ENCODE results near the gene SYTL4. TPM values are rescaled to one million over a fixed set of nuclear protein-coding genes. Genes with fewer than 3 reads are reported as not detected.

The SYTL4 gene
- total RNA-seq, 2 experiments from 2014 or later = not detected

DNA sequence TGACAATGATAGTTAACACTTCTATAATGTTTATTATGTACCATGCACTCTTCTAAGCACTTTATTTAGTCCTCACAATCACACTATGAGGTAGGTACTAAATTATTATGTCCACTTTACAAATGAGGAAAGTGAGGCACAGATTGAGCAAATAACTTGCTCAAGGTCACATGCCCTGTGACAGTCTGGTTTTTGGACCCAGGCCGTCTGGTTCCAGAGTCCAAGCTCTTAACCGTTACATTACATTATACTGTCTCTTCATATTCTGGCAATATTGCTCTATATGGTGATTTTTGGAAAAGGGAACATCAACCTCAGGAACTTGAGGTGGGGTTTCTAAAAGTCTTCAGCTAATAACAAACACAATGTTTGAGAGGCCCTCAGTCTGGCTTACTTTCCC is 12.8 kb downstream of the SYTL4 start:
- Mint-ChIP-seq H3K4me1 (no peaks in the 10 kb centered on the region), H3K36me3 (ENCODE audit: low read depth) (no peaks in the 10 kb centered on the region), H3K27me3 (no peaks in the 10 kb centered on the region), H3K4me3 (no peak overlapping the region), H3K27ac (no peak overlapping the region), H3K9me3 (no peaks in the 10 kb centered on the region)
- ChIA-PET POLR2A (no interaction called here), CTCF (no interaction called here)
- no peak for DNase-seq

- CTCF ChIA-PET = interaction anchor here (1.1 kb wide), 1 partner anchor 51 kb away, joined by 4 read pairs; no protein-coding TSS in a partner anchor
- H3K36me3 Mint-ChIP-seq (ENCODE audit: low read depth) = no peaks in the 10 kb centered on the region
- no peaks in the 10 kb centered on the region for H3K4me1 Mint-ChIP-seq
- POLR2A ChIA-PET = no interaction called here
- DNase-seq = no peak
- no peaks in the 10 kb centered on the region for H3K9me3 Mint-ChIP-seq
- H3K27me3 Mint-ChIP-seq = no peaks in the 10 kb centered on the region
- no peak overlapping the region for H3K27ac Mint-ChIP-seq
- H3K4me3 Mint-ChIP-seq = no peak overlapping the region
Observed at GRCh38 chrX:100717363-100717762, 14.6 kb downstream of the SYTL4 start.

DNA sequence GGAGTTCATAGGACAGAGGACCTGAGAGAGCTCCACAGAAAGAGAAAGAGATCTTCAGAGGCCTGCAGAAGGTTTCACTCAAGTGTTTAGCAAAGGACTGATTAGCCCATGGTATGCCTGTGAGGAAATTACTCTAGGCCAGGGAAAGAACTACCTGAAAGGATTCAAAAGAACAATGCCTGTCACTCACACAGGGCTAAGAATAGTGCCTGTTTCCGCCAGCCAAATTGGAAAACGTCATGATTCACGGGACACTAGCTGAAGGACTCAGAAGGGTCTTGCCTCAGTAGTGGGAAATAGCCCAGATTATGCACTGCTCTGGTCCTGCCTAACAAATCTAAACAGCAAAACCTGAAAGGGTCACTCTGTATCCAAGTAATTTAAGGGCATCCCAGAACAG is 21.1 kb downstream of the SYTL4 start:
- no peak overlapping the region for H3K4me3 Mint-ChIP-seq
- DNase-seq = no peak
- H3K27ac Mint-ChIP-seq = no peak overlapping the region
- POLR2A ChIA-PET = no interaction called here
- H3K36me3 Mint-ChIP-seq (ENCODE audit: low read depth) = no peaks in the 10 kb centered on the region
- peaks cover 11% of the 10 kb centered on the region for H3K27me3 Mint-ChIP-seq
- no peaks in the 10 kb centered on the region for H3K9me3 Mint-ChIP-seq
- CTCF ChIA-PET = no interaction called here
- no peaks in the 10 kb centered on the region for H3K4me1 Mint-ChIP-seq

- DNase-seq = no peak
- Mint-ChIP-seq H3K27ac (no peak overlapping the region), H3K4me1 (no peaks in the 10 kb centered on the region), H3K9me3 (no peaks in the 10 kb centered on the region), H3K27me3 (peaks cover 17% of the 10 kb centered on the region), H3K4me3 (no peak overlapping the region), H3K36me3 (ENCODE audit: low read depth) (no peaks in the 10 kb centered on the region)
- ChIA-PET POLR2A (no interaction called here), CTCF (no interaction called here)
Observed at GRCh38 chrX:100704581-100705203, 27.2 kb downstream of the SYTL4 start.

GRCh38 chrX:100700809-100701208 is 31.1 kb downstream of the SYTL4 start:
- no peaks in the 10 kb centered on the region for H3K4me1 Mint-ChIP-seq
- DNase-seq = no peak
- ChIA-PET POLR2A (no interaction called here), CTCF (no interaction called here)
- H3K9me3 Mint-ChIP-seq = no peaks in the 10 kb centered on the region
- H3K36me3 Mint-ChIP-seq (ENCODE audit: low read depth) = no peaks in the 10 kb centered on the region
- H3K27ac Mint-ChIP-seq = no peak overlapping the region
- peaks cover 22% of the 10 kb centered on the region for H3K27me3 Mint-ChIP-seq
- H3K4me3 Mint-ChIP-seq = no peak overlapping the region

GRCh38 chrX:100698551-100698950 is 33.4 kb downstream of the SYTL4 start:
- H3K27me3 Mint-ChIP-seq = peaks cover 28% of the 10 kb centered on the region
- CTCF ChIA-PET = no interaction called here
- H3K4me3 Mint-ChIP-seq = no peak overlapping the region
- no peaks in the 10 kb centered on the region for H3K9me3 Mint-ChIP-seq
- no peak for DNase-seq
- no peak overlapping the region for H3K27ac Mint-ChIP-seq
- H3K36me3 Mint-ChIP-seq (ENCODE audit: low read depth) = no peaks in the 10 kb centered on the region
- POLR2A ChIA-PET = no interaction called here
- no peaks in the 10 kb centered on the region for H3K4me1 Mint-ChIP-seq

DNA sequence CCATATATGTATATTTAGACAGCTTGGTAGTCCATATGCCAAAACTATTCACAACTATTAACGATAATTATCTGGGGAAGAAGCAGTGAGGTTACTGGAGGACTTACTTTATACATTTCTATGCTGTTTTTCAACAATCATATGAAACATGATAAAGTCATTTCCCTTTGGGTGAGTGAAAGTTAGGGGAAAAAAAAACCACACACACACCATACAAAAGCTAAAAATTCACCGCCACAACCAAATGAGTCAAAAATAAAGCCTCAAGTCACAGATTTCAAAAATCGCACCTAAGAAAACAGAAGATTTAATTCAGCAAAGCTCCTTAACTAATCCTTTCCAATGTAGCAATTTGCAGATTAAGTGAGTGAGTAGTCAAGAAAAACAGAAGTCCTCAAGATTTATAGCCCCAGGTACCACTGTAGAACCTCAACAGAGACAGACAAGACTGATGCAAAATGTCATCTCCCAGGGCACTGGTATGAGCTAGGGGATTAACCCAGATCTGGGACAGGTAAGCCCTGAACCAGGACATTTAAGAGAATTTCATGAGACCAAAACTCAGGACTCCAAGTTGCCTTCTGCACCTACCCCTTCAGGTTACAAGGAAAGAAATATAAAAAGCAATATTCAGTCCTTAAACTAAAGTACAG is 35.1 kb downstream of the SYTL4 start:
- Mint-ChIP-seq H3K27me3 (peaks cover 28% of the 10 kb centered on the region), H3K4me3 (no peak overlapping the region), H3K9me3 (no peaks in the 10 kb centered on the region), H3K4me1 (no peaks in the 10 kb centered on the region), H3K27ac (no peak overlapping the region), H3K36me3 (ENCODE audit: low read depth) (no peaks in the 10 kb centered on the region)
- DNase-seq = no peak
- POLR2A ChIA-PET = no interaction called here
- CTCF ChIA-PET = interaction anchor here (1.2 kb wide), 1 partner anchor 12 kb away, joined by 3 read pairs; no protein-coding TSS in a partner anchor

- H3K27ac Mint-ChIP-seq = no peak overlapping the region
- CTCF ChIA-PET = interaction anchor here (1.2 kb wide), 1 partner anchor 11 kb away, joined by 3 read pairs; no protein-coding TSS in a partner anchor
Observed at GRCh38 chrX:100695991-100696390, 35.9 kb downstream of the SYTL4 start.

GRCh38 chrX:100695302-100695701 is 36.6 kb downstream of the SYTL4 start:
- H3K4me3 Mint-ChIP-seq = no peak overlapping the region
- ChIA-PET CTCF (no interaction called here), POLR2A (no interaction called here)

More at GRCh38 chrX:100695991-100696390, 35.9 kb downstream of the SYTL4 start:
- H3K9me3 Mint-ChIP-seq = no peaks in the 10 kb centered on the region
- H3K36me3 Mint-ChIP-seq (ENCODE audit: low read depth) = no peaks in the 10 kb centered on the region
- POLR2A ChIA-PET = no interaction called here
- no peak overlapping the region for H3K4me3 Mint-ChIP-seq
- no peak for DNase-seq
- H3K4me1 Mint-ChIP-seq = no peaks in the 10 kb centered on the region
- peaks cover 28% of the 10 kb centered on the region for H3K27me3 Mint-ChIP-seq

DNA sequence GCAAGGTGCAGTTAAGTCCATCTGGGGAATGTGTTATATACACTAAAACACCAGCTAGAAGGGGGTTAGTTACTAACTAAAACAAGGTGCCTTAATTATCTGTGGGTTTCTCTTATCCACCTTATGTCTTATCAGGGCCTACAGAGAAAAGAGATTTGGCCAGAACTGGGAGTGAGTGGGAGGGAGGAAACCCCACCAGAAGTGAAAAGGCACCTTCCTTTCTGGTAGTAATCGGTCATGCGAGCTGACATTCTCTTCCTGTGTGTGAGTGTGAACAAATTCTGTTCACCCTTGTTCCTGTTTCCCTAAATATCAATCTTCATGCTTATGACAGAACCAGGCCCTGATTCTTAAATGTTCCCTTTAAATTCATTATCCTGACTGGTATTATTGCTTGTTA is 44.4 kb downstream of the SYTL4 start:
- H3K27me3 Mint-ChIP-seq = peaks cover 14% of the 10 kb centered on the region
- POLR2A ChIA-PET = no interaction called here

More at GRCh38 chrX:100695302-100695701, 36.6 kb downstream of the SYTL4 start:
- Mint-ChIP-seq H3K4me1 (no peaks in the 10 kb centered on the region), H3K27ac (no peak overlapping the region), H3K36me3 (ENCODE audit: low read depth) (no peaks in the 10 kb centered on the region), H3K27me3 (peaks cover 28% of the 10 kb centered on the region), H3K9me3 (no peaks in the 10 kb centered on the region)
- DNase-seq = no peak

GRCh38 chrX:100687128-100687527 is 44.8 kb downstream of the SYTL4 start:
- ChIA-PET POLR2A (no interaction called here), CTCF (interaction anchor here (1.0 to 5.0 kb wide), 5 partner anchors 16 to 84 kb away, joined by 3 to 35 read pairs (median 4); partner anchors contain the start of gene SYTL4)
- Mint-ChIP-seq H3K36me3 (ENCODE audit: low read depth) (no peaks in the 10 kb centered on the region), H3K9me3 (no peaks in the 10 kb centered on the region), H3K27ac (no peak overlapping the region), H3K27me3 (peaks cover 12% of the 10 kb centered on the region), H3K4me3 (no peak overlapping the region), H3K4me1 (no peaks in the 10 kb centered on the region)
- DNase-seq = no peak

More for the DNA sequence above, 44.4 kb downstream of the SYTL4 start:
- H3K36me3 Mint-ChIP-seq (ENCODE audit: low read depth) = no peaks in the 10 kb centered on the region
- H3K4me3 Mint-ChIP-seq = no peak overlapping the region
- H3K27ac Mint-ChIP-seq = no peak overlapping the region
- H3K4me1 Mint-ChIP-seq = no peaks in the 10 kb centered on the region
- CTCF ChIA-PET = interaction anchor here (1.0 to 5.0 kb wide), 5 partner anchors 16 to 83 kb away, joined by 3 to 35 read pairs (median 4); partner anchors contain the start of gene SYTL4
- no peaks in the 10 kb centered on the region for H3K9me3 Mint-ChIP-seq
- no peak for DNase-seq

DNA sequence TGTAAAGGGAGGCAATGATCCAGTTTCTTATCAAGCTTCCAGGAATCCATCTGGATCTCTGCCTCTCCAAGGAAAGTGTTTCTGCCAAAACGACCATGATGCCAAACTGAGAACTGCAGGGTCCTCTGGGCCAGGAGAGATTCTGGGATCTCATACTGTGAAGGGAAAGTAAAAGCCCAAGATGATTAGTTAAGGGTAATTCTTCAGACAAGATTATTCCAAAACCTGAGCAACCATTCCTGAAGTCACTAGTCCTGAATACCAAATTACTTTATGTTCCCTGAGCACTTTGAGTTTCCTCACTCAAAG is 46.0 kb downstream of the SYTL4 start:
- Mint-ChIP-seq H3K4me3 (no peak overlapping the region), H3K27ac (no peak overlapping the region), H3K27me3 (peaks cover 12% of the 10 kb centered on the region), H3K4me1 (no peaks in the 10 kb centered on the region), H3K36me3 (ENCODE audit: low read depth) (no peaks in the 10 kb centered on the region), H3K9me3 (no peaks in the 10 kb centered on the region)
- ChIA-PET CTCF (interaction anchor here (1.9 to 5.0 kb wide), 2 partner anchors 11 to 83 kb away, joined by 11 to 35 read pairs; no protein-coding TSS in a partner anchor), POLR2A (no interaction called here)
- no peak for DNase-seq

DNA sequence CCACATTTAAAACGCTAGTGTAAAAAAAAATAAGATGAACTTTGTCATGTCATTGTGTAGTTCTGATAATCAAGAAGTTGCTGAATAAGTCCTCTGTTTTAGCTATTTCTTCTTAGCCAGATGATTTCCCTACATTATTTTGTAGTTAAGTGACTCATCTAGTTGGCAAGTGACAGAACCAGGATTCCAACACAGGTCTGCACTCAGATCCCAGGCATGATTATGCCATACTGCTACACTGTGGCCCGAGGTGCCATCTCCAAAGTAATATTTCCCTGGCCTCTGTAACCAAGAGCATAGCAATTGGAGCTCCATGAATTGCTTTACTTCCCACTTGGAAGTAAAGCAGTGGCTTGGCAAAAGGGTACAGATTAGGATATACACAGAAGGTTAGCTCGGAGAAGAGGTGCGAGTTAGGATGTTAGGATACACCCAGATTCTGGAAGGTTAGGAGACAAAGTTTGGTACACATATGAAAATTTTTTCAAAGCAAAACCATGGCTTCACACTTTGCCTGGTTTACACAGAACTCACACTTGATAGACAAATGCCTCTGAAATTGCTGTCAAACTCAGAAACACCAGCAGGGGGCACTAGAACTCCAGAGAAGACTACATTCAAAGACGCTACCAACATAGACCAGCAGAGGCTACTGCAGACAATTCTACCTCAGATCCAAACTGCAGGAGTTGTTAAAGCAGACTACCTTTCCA is 46.5 kb downstream of the SYTL4 start:
- H3K4me1 Mint-ChIP-seq = no peaks in the 10 kb centered on the region
- H3K27ac Mint-ChIP-seq = no peak overlapping the region
- H3K4me3 Mint-ChIP-seq = no peak overlapping the region
- H3K27me3 Mint-ChIP-seq = peaks cover 14% of the 10 kb centered on the region
- CTCF ChIA-PET = interaction anchor here (0.8 to 5.0 kb wide), 5 partner anchors 11 to 520 kb away, joined by 3 to 35 read pairs (median 7); no protein-coding TSS in a partner anchor
- POLR2A ChIA-PET = no interaction called here
- DNase-seq = peak; percentile 60
- no peaks in the 10 kb centered on the region for H3K9me3 Mint-ChIP-seq
- H3K36me3 Mint-ChIP-seq (ENCODE audit: low read depth) = no peaks in the 10 kb centered on the region
